CD4-positive, alpha-beta T cell treated with Interleukin-1 beta for 1 hour (primary cell): ENCODE measurements around the gene FLNB.
"Not testable (repeated sequence)": the region's sequence is repeated elsewhere in the genome, so short reads cannot be mapped to it uniquely, and the experiment has no call there.

Source experiments
- DNase-seq, 2 donors: peaks; one replicate each; pipeline ENCODE4 v3.0.0-alpha.2; 2020 to 2022

The FLNB gene

DNA sequence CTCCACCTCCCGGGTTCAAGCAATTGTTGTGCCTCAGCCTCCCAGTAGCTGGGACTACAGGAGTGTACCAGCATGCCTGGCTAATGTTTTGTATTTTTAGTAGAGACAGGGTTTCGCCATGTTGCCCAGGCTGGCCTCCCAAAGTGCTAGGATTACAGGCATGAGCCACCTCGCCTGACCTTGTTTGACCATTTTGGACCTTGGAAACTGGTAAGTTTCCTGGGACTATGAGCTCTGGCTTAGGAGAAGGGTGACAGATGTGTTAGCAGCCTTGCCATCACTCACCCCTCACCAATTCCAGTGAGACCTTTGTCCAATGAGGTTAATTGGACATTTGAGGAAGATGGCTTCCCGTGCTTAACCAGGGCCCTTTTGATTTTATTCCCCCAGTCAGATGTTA lies 182.7 kb downstream of the FLNB start:
- no peak for DNase-seq

DNA sequence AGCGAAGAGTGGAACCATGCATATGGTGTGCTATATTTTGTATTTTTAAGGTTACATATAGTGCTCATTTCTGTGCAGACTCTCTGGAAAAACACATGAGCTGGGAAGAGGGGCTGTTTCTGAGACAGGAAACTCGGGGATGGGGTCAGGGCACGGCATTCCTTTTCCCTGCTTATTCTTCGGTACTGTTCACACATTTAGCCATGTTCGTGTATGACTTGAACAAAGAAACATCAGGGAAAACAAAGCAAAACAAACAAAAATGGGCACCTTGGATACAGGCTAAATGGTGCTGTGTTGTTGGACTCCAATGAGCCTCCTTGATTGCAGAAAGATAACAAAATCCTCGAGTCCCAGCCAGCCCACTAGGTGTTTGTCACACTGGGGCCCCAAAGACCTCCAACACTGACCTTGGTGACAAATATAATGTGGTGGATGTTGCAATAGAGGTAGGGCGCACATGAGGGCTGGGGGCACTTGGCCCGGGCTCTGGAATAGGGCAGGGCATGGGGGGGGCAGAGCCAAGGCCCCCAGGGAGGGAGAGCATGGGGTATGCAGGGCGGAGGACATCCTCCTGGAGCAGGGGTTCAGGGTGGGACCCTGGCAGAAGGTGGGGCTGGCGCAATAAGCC lies 183.3 kb downstream of the FLNB start:
- no peak for DNase-seq

DNA sequence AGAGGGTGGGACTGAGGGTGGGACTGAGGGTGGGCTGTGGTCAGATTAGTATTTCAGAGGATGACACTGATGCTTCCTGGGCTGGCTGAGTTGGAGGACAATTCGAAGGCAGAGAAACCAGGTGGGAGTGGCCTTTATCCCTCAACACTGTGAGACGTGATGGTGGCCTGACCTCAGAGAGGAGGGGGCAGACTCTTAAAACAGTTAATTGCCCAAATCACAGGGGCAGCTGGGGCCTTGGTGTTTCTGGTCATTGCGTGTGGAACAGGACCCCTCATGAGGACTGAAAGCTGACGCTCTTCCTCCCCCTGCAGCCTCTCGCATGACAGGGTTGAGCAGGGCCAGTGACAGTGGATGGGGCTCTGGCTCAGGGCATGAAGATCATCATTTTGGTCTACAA lies 183.8 kb downstream of the FLNB start:
- no peak for DNase-seq

DNA sequence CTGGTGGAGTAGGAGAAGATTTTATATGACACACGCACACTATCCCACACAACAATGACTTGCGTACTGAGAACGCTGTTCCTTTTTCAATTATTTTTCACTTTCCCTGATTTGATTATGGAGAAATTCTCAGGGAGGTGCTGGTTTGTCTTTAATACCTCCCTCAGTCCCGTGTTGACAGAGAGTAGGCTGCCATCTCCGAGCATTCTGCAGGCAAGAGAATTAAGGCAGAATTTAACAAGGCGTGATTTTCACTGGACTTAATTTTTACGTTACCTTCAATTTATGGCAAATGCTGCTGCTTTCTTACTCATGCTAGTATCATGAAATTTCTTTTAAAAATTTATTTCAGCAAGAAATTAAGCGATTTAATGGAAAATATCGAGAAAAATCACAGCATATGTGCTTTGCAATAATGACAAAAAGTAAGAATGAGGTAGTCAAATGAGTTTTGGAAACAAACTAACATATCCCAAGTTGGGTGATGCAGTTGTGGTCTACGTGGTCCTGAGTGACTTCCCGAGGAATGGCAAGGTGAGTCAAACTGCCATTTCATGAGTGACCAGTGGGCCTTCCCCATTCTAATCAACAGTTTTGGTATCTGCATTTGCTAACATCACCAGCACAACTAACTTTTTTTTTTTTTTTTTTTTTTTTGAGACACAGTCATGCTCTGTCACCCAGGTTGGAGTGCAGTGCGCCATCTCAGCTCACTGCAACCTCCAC lies 185.6 kb downstream of the FLNB start:
- no peak for DNase-seq

DNA sequence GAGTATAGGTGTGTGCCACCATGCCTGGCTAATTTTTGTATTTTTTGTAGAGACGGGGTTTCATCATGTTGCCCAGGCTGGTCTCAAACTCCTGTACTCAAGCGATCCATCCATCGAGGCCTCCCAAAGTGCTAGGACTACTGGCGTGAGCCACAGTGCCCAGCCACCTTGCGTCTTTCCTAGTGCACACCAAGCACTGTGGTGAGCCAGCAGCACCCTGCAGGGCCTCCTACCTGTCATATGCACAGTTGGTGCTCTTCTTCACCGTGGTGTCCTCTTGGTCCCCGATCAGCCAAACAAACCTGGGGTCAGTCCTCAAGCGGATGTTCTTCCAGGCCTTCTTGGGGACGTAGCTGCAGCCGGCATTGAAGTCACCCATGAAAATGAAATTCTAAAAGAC lies 189.4 kb downstream of the FLNB start:
- no peak for DNase-seq

DNA sequence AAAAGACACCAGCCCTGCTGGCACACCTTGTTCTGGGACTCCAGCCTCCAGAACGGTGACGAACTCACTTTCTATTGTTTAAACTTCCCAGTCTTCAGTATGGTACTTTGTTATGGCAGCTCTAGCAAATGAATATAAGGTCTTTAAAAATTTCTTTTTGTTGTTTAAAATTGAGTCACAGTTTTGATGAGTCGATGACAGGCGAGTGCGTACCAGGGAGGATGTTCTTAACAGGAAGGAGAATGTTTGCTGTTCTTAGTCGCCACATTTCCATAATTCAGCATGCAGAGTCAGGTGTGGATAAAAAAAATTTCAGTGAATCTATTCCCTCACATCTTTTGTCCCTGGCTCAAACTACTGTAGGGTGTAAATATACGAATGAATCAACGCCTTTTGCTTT lies 190.1 kb downstream of the FLNB start:
- no peak for DNase-seq

DNA sequence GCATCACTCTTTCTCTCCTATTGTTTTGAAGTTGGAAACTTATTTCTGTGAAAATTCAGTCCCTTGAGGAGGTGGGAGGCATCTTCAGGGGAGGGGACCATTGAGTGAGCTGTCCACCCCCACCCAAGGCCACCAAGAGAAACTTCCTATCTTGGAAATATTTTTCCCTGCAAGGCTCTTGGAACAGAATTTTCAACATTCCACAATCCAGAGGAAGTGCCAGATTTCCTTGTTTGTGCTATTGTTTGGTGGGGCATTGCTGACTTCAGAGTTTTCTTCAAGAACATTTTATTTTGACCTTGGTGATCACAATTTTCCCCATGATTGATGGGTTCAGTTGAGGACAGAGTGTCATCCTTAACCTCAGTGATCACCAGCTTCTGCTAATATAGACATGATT lies 190.6 kb downstream of the FLNB start:
- no peak for DNase-seq

DNA sequence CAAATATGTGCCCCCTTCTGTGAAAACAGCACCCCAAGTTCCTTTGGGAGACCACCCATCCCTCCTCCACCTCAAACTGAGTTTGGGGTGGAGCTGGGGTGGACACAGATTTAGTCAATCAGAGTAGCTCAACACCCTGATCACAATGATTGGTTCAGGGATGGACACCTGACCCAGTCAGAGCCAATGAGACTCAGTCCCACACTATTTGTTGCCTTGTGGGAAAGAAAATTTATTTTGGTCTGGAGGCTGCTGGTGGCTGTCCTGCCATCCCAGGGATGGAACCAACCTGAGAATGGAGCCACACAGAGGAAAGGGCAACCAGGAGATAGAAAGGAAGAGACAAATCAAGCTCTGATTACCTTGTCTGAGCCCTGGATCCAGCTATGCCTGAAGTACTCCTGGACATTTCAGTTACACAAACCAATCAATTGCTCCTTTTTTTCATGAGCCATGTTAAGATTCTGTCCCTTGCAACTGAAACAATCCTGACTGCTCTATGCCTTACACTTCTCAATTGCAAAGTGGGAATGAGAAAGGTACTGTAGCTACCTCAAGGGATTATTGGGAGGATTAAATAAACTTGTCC lies 192.0 kb downstream of the FLNB start:
- DNase-seq: no peak

DNA sequence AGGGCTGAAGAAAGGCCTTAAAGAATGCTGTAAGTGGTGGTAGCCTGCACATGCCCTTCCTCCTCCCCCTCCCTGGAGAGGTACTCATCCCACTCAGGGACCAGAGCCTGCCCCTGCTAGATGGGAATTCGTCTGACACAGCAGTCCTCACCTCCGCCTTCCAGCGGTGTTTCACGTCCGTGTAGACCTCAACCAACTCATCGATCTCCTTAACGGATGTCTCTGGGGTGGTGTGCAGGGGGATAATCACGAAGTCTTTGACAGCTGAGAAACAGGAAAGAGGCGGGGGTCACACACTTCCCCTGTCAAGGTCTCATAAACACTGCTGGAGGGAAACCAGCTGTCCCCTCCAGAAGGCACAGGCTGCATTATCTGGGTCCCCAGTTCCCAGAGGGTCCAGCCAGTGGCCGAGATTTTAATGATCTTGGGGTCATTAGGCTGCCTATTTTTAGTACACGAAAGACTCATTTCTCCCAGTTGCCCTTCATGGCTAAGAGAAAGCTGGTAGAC lies 192.7 kb downstream of the FLNB start:
- no peak for DNase-seq

DNA sequence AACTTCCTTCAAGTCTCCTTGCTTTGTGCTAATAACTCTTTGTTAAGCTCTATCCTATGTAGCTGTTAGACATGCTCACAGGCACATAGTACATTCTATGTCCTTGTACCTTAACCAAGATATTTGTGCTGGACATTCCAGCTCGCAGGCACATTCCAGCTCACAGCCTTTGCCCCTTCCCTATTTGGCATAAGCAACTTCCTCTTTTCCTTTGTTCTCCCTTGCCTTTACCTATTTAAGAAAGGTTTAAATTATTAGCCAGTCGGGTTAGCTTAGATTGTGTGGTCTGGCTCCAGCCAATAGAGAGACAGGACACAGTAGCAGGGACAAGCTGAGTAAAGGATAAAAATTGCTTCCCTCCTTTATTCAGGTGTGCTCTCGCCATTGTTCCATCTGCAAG lies 193.2 kb downstream of the FLNB start:
- DNase-seq: not testable (repeated sequence)

DNA sequence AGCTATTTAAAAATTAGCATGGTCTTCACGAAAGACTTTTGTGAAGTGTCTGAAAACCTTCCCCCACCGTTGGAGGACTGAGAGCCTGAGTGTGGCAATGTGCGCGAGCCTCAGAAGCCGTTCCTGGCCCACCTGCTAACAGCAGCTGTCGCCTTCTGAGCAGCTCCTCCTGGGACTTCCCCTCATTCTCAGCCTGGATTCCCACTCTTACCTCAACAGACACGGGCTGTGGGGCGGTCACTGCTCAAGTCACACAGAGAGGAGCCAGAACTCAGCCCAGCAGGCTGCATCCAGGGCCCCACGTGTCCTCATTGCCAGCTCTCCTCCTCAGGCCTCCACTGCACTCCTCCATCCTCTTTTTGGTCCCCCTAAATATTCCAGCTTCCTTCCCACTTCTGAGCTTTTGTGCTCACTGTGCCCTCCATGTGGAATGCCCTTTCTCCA lies 194.7 kb downstream of the FLNB start:
- peak in 1 of 2 donors; percentile 9 for DNase-seq

DNA sequence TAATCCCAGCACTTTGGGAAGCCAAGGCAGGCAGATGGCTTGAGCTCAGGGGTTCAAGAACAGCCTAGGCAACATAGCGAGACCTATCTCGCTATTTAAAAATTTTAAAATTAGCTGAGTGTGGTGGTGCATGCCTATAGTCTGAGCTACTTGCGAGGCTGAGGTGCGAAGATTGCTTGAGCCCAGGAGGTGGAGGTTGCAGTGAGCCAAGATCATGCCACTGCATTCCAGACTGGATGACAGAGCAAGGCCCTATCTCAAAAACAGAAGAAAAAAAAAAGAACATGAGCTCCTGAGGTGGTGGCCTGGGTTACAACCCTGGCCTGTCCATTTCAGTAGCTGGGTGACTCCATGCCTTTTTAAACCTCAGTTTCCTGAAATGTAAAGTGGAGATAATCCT lies 195.3 kb downstream of the FLNB start:
- DNase-seq: no peak

DNA sequence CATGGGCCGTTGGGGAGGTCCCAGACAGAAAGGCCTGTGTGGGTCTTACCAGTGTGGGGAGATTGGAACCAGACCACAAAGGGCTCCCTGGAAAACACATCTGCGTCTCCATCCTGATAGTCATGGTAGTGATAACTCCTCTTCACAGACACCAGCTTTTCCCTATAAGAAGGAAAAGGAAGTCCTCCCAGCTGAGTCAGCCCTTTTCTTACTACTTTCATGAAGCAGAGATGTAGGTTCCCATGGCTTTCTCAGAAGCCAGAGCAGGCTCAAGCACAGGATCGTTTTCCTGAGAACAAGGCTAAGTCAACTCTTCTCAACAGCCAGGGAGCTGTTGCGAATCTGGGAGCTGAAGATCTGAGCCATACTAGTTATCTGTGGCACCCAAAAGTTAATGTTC lies 196.5 kb downstream of the FLNB start:
- DNase-seq: no peak

DNA sequence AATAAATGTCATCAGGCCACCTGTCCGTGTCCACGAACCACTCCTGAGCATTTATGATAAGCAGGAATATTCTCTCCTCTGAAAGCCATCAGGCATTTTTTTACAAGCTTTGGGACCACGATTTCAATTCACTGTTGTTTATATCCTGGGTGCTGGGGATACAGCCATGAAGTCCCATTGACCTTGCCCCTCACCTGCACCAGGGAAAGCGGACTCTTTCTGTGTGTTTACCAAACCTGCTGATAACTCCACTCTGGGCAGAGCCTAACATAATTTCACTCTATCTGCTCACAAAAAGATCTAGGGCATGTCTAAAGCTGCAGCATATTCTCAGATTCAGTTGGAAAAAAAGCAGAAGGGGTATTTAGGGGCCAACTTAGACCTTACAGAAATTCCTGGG lies 197.8 kb downstream of the FLNB start:
- no peak for DNase-seq

DNA sequence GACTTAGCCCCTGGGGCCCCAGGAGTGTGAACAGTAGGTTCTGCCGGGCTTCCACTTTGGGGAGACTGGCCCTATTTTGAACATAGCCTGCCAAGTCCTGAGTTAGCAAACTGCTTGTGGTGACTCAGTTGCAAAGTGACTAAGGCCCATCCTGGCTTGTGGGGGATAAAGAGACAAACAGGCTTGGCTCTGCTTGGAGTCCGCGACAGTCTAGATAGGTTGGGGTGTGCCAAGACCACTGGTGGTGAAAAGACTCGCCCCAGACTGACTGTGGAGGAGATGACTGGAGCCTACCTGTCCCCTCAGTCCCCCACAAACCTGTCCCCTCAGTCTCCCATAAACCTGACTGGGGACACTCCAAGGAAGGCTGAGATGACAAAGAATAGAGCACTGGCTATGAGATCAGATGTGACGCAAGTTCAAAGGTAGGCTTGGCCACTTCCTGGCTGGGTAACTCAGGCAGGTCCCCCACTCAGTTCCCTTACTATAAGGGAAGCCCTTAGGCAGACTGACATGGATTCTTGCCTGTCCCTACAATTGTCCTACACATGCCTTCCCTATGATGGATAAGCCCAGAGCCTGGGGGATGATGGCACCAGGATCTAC lies 198.3 kb downstream of the FLNB start:
- no peak for DNase-seq

DNA sequence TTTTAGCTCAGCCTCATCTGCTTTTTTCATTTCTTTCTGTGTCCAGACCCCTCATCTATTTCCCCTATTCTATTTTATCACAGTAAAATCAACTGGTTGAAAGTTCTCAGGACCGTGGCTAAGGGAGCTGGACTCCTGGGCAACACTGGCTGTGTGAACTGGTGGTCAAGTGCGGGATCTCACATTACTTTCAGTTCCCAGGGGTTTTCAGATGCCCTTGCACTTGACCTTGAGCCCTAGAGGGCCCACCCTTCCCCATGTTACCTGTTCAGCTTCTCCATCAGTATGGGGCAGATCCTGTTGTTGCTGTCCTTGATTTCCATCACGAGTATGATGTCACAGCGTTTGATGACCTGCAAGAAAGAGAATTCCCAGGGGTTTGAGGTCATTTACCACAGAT lies 199.7 kb downstream of the FLNB start:
- DNase-seq: no peak

DNA sequence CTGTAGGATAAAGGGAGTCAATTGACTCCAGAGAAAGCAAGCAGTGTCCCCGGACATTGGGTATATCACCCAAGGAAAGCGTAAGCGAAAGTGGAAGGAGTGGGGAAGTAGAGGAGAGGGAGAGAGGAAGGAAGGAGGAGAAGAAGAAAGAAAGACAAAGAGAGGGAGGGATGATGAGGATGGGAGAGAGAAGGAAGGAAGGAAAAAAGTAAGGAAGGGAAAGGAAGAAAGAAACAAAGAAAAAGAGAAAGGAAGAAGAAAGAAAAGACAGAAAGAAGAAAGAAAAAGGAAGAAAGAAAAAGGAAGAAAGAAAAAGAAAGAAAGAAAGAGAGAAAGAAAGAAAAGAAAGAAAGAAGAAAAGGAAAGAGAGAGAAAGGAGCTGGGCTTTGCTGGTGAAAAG lies 201.7 kb downstream of the FLNB start:
- no peak for DNase-seq

DNA sequence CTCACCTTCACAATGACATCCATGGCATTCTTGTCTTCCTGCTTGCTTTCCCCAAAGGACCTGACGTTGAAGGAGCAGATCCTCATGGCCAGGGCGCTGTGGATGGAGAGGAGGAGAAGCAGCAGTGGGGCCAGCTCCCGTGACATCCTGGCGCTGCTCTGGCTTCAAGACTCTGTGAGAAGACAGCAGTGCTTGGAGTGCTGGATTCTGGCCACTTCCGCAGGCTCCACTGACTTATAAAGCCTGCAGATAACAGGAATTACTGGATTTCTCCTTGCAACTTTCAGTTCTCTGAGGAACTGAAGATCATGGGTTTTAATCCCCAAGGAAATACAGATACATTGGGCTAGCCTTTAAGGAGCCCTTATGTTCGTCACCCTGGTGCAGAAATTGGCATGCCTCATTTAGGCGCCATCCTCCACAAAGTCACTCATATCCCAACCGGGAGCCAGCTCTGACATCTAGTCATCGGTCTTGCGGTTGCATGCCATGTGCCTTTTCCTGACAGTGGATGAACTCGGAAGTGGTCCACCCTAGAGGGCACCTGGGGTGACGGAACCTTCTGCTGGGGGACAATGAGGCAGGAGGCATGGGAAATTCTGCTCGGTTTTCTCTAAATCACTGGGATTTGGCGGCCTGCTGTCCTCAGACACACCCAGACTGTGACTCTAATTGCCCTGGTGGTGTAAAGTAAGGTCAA lies 202.7 kb downstream of the FLNB start, which contains the start of gene DNASE1L3:
TSS of gene DNASE1L3 (minus strand) at position 212 of the 700 bp plus-strand sequence. CDS start at position 146, 66 bp downstream.
- no peak for DNase-seq

DNA sequence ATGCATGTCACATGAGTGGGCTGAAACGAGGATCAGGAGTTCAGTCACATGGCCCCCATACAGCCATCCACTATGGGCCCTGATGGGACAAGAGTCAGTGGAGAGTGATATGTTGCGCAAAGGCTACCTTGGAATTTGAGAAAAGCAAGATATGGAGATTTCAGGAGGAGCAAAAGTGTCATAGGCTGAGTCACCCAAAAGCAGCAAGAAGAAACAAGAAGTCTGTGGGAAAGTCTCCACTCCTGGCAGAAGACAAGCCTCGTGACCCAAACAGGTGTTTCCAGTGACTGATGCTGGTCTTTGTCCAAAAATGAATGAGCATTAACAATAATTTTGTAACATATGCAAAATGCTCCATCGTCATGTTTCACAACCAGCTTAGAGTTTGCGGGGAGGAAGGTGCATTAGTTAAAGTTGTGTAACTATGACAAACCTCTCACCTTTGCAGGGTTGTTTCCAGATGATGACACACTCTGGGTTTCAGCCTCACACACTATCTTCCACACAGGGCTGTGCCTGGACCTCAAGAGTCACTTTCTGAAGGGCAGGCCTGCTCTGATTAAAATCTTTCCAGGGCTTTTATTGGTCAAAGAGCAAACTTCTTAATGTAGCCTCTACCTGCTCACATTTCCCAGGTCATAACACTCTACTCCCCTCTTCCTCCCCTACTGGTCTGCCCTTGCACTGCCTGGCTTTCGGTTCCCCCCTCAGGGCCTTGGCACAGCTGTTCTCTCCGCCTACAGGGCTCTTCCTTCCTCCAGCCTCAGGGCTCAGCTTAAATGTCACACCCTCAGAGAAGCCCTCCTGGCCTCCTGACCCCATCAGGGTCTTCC lies 206.5 kb downstream of the FLNB start:
- peak in 1 of 2 donors; percentile 42 for DNase-seq

DNA sequence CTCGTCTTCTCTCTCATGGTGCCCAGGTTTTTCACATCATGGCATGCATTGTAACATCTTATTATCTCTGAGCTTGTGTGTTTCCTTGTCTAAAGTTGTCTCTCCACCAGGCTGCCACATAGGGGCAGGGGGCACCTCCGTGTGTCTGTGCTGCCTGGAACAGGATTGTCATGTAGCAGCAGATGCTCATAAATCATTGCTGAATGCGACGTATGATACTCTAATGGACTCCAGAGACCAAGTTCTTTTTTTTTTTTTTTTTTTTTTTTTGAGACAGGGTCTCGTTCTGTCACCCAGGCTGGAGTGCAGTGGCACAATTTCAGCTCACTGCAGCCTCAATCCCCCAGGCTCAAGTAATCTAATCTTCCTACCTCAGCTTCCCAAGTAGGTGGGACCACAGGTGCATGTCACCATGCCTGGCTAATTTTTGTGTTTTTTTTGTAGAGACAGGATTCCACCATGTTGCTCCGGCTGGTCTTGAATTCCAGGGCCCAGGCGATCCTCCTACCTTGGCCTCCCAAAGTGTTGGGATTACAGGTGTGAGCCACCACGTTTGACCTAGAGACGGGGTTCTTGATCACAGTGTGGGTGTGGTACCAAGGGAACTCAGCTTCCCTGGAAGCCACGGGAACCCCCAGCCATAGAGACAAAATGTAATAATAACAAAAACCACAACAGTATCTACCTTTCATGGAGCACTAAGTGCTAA lies 207.2 kb downstream of the FLNB start:
- no peak for DNase-seq

DNA sequence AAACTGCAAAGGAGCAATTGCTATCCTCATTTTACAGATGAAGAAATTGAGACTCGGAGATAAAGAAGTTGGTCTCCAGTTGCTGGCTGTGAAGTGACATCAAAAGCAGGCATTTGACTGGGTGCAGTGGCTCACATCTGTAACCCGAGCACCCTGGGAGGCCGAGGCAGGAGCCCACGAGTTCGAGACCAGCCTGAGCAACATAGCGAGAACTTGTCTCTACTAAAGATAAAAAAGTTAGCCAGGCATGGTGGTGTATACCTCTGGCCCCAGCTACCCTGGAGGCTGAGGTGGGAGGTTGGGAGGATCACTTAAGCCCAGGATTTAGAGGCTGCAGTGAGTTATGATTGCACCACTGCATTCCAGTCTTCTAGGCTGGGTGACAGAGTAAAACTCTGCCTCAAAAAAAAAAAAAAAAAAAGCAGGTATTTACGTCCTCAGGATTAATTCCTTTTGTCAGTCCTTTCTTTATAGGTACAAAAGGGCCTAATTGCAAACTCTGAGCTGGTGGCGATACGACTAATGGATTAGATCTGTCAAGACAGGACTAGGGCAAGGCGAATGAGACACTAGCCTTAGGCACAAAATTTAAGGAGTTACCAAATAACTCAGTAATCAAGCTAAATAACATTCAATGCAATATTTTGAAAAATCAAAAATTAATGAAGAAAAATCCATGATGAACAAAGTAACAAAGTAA lies 208.4 kb downstream of the FLNB start:
- DNase-seq: no peak
